ENCODE data around the gene B4GALT1. TPM values are rescaled to one million over a fixed set of nuclear protein-coding genes. Genes with fewer than 3 reads are reported as not detected.

The B4GALT1 gene
- total RNA-seq, 4 donors from 2014 or later = 51.6 to 74.4 (median 65.3) TPM

- Histone ChIP-seq H3K36me3 (peaks cover 0 to 60% (median 17%) of the 10 kb centered on the region in 3 donors), H3K4me1 (peaks cover 0 to 30% (median 8%) of the 10 kb centered on the region in 4 donors), H3K4me3 (no peak overlapping the region), H3K27ac (no peak overlapping the region), H3K9me3 (no peaks in the 10 kb centered on the region), H3K27me3 (no peaks in the 10 kb centered on the region)
- no peak for DNase-seq (ENCODE audit: low spot score in 2 of 2)
- WGBS, 2 donors = 68 to 77% methylated on average over 4 of the region's 4 CpGs
- no peak for TF ChIP-seq CTCF (IDR thresholded peaks at IDR 0.05)
Observed at GRCh38 chr9:33112094-33112493, 55.0 kb downstream of the B4GALT1 start.

DNA sequence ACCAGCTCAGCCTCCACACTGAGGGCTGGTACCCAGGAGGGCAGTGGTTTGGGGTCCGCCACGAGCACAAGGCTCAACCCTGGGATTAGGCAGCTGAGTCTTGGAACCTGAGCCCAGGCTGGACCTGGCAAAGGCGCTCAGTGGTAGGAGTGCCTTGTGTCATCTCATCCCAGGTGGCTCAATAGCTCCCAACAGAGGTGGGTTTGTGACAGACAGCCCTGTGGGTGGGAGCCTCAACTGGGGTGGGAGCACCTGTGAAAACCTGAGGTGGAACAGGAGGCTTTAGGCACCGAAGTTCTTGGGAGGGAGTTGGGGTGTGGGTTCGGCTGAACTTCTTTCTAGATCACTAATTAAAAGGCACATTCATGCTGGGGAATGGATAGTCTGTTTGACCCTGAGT lies 55.5 kb downstream of the B4GALT1 start:
- Histone ChIP-seq H3K4me3 (no peak overlapping the region), H3K27me3 (no peaks in the 10 kb centered on the region), H3K9me3 (no peaks in the 10 kb centered on the region), H3K4me1 (peaks cover 0 to 29% (median 8%) of the 10 kb centered on the region in 4 donors), H3K36me3 (peaks cover 0 to 60% (median 17%) of the 10 kb centered on the region in 3 donors), H3K27ac (no peak overlapping the region)
- DNase-seq (ENCODE audit: low spot score in 2 of 2) = no peak
- TF ChIP-seq EP300 (IDR thresholded peaks at IDR 0.05) (no peak), CTCF (IDR thresholded peaks at IDR 0.05) (no peak), POLR2A (IDR thresholded peaks at IDR 0.05) (no peak)
- 85 to 86% methylated on average over 5 of the region's 5 CpGs for WGBS, 2 donors

DNA sequence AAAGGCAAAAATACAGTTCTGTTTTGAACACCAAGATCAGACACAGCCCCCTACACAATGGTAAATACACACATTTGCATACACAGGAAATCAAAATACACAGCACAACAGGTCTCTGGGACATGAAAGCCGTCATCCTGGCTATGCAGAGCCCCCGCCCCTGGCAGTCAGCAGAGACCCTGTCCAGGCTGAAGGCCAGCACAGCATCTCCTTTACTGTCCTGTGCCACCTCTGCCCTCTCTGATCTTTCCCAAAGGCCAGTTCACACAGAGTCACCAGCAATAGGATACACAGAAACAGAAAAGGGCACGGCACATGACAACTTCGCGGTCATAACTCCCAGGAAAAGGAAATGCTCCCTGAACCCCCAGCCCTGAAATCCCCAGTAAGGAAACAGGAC lies 56.5 kb downstream of the B4GALT1 start:
- no peak for DNase-seq (ENCODE audit: low spot score in 2 of 2)
- Histone ChIP-seq H3K4me3 (no peak overlapping the region), H3K27ac (no peak overlapping the region), H3K9me3 (no peaks in the 10 kb centered on the region), H3K4me1 (peaks cover 0 to 21% (median 7%) of the 10 kb centered on the region in 4 donors), H3K27me3 (no peaks in the 10 kb centered on the region), H3K36me3 (peaks cover 0 to 60% (median 17%) of the 10 kb centered on the region in 3 donors)
- TF ChIP-seq POLR2A (IDR thresholded peaks at IDR 0.05) (no peak), CTCF (IDR thresholded peaks at IDR 0.05) (no peak), EP300 (IDR thresholded peaks at IDR 0.05) (no peak)
- 88 to 91% methylated on average over 5 of the region's 5 CpGs for WGBS, 2 donors

DNA sequence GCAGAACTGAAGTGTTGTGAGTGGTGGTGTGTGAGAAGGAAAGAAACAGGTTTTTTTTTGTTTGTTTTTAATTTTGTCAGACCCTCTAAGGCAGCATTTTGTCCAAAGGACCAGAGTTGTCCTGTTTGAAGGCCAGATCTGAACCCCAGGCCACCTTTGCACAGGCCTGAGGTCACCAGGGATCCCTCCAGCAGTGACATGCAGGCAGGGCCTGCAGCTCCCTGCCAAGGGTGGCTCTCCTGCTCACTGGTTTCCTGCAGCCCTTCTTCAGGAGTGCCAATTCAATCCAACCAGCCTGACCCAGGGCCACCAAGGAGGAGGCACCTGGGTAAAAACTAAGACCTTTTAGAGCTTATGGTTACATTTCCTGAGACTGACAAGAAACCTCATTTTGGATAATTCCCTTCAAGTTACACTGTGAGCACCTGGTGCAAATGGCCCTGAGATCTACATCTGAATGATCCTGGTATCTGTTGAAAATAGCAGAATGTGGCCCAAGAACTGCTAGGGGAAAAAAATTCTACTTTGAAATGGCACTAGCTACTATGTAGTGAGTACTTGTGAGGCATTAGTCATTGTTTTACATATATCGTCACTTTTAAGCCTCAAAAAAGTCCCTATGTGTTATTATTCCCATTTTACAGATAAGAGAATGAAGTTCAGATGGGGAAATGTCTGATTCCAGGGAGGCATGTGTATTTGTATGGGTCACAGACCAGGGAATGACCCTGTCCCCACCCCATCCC lies 57.1 kb downstream of the B4GALT1 start:
- no peak for DNase-seq (ENCODE audit: low spot score in 2 of 2)
- WGBS, 2 donors = 93 to 96% methylated on average over 1 of the region's 1 CpG
- peaks cover 0 to 54% (median 17%) of the 10 kb centered on the region in 3 donors for H3K36me3 ChIP-seq
- TF ChIP-seq CTCF (IDR thresholded peaks at IDR 0.05) = no peak
- no peak for TF ChIP-seq EP300 (IDR thresholded peaks at IDR 0.05)
- no peak for TF ChIP-seq POLR2A (IDR thresholded peaks at IDR 0.05)
- no peak overlapping the region for H3K4me3 ChIP-seq
- peaks cover 0 to 15% (median 7%) of the 10 kb centered on the region in 4 donors for H3K4me1 ChIP-seq
- H3K27ac ChIP-seq = no peak overlapping the region
- H3K9me3 ChIP-seq = no peaks in the 10 kb centered on the region
- no peaks in the 10 kb centered on the region for H3K27me3 ChIP-seq

GRCh38 chr9:33109097-33109496 lies 58.0 kb downstream of the B4GALT1 start:
- no peak for DNase-seq (ENCODE audit: low spot score in 2 of 2)

More at GRCh38 chr9:33109097-33109496, 58.0 kb downstream of the B4GALT1 start:
- TF ChIP-seq EP300 (IDR thresholded peaks at IDR 0.05) (no peak), CTCF (IDR thresholded peaks at IDR 0.05) (no peak), POLR2A (IDR thresholded peaks at IDR 0.05) (no peak)
- Histone ChIP-seq H3K4me3 (no peak overlapping the region), H3K27me3 (no peaks in the 10 kb centered on the region), H3K27ac (no peak overlapping the region), H3K36me3 (peaks cover 0 to 45% (median 13%) of the 10 kb centered on the region in 3 donors), H3K9me3 (no peaks in the 10 kb centered on the region), H3K4me1 (peaks cover 0 to 18% (median 7%) of the 10 kb centered on the region in 4 donors)
- WGBS, 2 donors = 70 to 74% methylated on average over 3 of the region's 3 CpGs
